H4 (cell line): ENCODE results near the gene WDR41. TPM values are rescaled to one million over a fixed set of nuclear protein-coding genes. Genes with fewer than 3 reads are reported as not detected.
"Not testable (repeated sequence)": the region's sequence is repeated elsewhere in the genome, so short reads cannot be mapped to it uniquely, and the experiment has no call there.

ENCODE experiments used
- DNase-seq: peaks from one replicate; pipeline ENCODE4 v3.0.0-alpha.2; 2015; ENCODE audit warnings: low spot score
- total RNA-seq: library from RNA; depleted of rRNA; stranded (reverse); fragments of >200 nt; shearing (Covaris generic); gene quantifications from 2 replicates; pipeline ENCODE4 v1.2.3, GENCODE V29; 2014; rRNA removed

WDR41 gene, protein sequence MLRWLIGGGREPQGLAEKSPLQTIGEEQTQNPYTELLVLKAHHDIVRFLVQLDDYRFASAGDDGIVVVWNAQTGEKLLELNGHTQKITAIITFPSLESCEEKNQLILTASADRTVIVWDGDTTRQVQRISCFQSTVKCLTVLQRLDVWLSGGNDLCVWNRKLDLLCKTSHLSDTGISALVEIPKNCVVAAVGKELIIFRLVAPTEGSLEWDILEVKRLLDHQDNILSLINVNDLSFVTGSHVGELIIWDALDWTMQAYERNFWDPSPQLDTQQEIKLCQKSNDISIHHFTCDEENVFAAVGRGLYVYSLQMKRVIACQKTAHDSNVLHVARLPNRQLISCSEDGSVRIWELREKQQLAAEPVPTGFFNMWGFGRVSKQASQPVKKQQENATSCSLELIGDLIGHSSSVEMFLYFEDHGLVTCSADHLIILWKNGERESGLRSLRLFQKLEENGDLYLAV
- total RNA-seq, result 110 and 115 TPM in 2 replicates

DNA sequence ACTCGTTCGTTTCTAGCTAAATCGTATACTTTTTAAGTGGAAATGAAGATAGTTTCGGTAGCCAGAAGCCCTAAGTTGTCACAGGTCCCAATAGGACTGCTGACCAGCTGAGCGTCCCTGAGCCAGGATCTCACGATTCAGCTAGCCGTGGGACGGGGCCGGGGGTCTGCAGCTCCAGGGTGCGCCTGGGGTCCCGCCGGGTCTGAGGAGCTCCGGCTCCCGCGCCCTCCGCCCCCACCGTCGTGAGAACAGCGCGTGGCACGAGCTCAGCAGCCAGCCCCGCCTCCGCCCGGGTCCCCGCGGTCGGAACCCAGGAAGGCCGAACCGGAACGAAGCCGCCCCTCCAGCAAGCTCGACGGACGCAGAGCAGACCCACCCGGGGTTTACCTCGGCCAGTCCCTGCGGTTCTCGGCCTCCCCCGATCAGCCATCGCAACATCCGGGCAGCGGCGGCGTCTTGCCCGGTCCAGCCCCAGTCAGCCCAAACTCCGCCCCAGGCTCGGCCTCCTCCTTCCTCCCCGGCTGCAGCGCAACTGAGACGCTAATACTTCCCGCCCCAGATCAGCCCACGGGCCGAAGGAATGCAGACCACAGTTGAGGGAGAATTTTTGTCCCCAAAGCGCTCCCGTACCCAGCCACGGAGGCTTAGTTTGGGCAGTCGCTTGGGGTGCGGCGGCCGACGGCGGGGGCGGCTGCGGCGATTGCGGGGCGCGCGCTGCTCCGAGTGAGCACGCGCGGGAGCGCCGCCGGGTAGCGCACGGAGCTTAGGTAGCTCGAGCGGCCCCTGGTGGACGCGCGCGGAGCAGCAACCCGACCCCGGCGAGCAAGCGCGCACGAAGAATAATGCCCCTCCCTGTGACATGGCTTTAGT is at the start of gene WDR41:
Gene WDR41 (minus strand): TSS at position 534 of the 870 bp plus-strand sequence. CDS start 96 bp downstream, at position 438.
- peak; percentile 93 for DNase-seq

GRCh38 chr5:77531297-77531696 is 39.2 kb upstream of the WDR41 start:
- DNase-seq, result no peak

- DNase-seq, result peak; percentile 5
Measured at GRCh38 chr5:77518304-77518703, 26.2 kb upstream of the WDR41 start.

GRCh38 chr5:77514457-77514856 is 22.3 kb upstream of the WDR41 start:
- no peak for DNase-seq

DNA sequence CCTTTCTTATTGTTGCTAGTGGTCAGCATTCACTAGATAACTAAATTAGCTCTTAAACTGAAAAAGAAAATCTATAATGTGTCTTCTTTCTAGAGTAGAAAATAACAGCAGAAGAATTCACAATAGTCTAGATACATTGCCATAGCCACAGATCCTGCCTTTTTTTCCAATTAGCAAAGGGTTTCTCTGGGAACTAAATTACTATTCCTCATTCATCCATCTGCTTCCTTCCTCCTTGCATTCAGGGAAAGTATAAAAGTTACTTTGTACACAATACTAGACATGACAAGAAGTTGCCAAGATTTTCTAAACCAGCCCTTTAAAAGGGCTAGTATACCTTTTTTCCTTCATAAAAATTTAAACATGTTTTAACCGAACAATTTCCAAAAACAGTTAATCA is 21.2 kb upstream of the WDR41 start:
- no peak for DNase-seq

DNA sequence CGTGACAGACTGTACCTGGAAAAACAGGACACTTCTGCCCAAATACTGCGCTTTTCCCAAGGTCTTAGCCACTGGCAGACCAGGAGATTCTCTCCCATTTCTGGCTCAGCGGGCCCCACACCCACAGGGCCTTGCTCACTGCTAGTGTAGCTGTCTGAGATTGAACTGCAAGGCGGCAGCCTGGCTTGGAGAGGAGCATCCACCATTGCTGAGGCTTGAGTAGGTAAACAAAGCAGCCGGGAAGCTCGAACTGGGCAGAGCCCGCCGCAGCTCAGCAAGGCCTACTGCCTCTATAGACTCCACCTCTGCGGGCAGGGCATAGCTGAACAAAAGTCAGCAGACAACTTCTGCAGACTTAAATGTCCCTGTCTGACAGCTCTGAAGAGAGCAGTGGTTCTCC is 9.0 kb upstream of the WDR41 start:
- DNase-seq, result not testable (repeated sequence)

GRCh38 chr5:77499973-77500372 is 7.9 kb upstream of the WDR41 start:
- DNase-seq, result no peak

GRCh38 chr5:77499441-77499840 is 7.3 kb upstream of the WDR41 start:
- DNase-seq, result no peak

DNA sequence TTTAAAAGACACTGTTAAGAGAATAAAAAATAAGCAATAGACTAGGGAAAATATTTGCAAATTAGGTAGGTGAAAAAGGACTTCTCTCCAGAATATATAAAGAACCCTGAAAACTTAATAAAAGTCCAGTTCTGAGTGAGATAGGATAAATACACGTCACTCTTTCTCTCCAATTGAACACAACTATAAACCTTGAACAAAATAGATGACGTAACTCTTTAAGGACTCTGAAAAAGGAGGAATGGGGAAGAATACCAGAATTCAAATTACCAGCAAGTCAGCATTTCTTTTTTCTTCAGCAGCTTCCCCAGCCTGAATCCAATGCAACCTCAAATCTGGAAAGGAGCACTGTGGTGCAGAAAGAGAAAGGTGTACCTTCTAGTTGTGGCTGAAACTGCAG is 6.8 kb upstream of the WDR41 start:
- DNase-seq, result no peak

- no peak for DNase-seq
Measured at GRCh38 chr5:77494935-77495334, 2.8 kb upstream of the WDR41 start.

GRCh38 chr5:77492653-77493000 is 511 bp upstream of the WDR41 start:
- no peak for DNase-seq

GRCh38 chr5:77490741-77491344 is 1.3 kb downstream of the WDR41 start:
- not testable (repeated sequence) for DNase-seq

DNA sequence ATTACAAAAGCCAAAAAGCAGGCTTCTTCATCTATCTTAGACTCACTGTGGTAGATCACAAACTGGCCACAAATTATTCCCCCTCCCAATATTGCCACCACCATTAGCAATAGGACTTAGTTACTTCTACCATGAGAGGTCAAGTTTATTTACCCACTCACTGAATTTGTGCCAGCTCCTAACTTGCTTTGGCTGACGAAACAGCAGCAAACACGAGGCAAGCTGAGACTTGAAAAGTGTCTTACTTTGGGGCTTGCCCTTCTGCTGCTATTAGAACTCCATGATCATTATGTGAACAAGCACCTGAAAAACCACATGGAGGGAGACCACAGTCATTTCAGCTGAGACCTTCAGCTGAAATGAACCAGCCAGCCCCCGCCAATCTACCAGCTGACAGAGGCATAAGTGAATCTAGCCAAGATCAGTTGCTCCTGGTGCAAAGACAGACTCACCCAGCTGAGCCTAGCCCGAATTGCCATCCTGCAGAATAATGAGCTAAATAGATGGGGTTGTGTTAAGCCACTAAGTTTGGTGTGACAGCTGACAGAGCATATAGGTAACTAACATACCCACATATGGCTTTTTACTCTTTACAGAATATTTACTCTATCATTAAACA is 5.7 kb downstream of the WDR41 start:
- no peak for DNase-seq

DNA sequence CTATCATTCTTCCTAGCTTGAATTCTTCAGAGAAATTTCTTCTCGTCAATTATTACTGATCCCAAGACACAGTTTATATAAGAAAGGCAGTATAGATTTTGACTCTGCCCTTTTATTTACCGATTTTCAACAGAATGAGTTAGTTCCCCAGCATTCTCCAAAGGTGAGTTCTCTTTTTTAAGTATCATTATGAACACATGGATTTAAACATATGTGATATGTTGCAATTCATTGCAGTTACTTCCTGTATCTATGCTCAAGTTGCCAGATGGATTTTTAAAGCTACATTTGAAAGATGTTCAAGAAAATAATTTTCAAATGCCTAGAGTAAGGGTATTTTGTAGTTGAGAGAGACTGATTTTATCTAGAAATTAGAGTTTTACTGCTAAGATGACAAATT is 8.4 kb downstream of the WDR41 start:
- no peak for DNase-seq

DNA sequence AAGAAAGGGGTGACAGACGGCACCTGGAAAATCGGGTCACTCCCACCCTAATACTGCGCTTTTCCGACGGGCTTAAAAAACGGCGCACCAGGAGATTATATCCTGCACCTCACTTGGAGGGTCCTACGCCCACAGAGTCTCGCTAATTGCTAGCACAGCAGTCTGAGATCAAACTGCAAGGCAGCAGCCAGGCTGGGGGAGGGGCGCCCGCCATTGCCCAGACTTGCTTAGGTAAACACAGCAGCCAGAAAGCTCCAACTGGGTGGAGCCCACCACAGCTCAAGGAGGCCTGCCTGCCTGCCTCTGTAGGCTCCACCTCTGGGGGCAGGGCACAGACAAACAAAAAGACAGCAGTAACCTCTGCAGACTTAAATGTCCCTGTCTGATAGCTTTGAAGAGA is 17.1 kb downstream of the WDR41 start:
- not testable (repeated sequence) for DNase-seq

DNA sequence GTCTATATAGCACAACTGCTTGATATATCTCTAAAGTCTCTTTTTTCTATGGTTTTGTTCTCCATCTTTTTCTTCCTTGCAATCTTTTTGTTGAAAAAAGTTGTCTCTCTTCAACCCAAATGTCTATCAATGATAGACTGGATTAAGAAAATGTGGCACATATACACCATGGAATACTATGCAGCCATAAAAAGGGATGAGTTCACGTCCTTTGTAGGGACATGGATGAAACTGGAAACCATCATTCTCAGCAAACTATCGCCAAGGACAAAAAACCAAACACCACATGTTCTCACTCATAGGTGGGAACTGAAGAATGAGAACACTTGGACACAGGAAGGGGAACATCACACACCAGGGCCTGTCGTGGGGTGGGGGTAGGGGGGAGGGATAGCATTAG is 23.2 kb downstream of the WDR41 start:
- not testable (repeated sequence) for DNase-seq

DNA sequence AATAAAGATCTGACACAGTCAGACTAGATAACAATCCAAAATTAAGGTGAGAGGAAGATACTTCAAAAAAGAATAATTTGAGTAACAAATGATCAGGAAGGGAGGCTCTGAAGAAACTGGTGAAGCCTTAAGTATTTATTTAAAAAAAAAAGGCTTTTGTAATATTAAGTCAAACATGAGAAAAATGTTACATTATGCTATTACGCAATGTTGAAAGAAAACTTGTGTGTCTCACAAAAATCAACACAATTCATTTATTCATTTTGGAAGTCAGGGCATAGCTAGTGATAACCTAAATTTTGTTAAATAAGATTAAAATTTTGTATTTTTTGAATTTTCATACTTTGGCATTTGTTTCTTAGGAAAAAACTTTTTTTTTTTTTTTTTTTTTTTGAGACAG is 28.2 kb downstream of the WDR41 start:
- DNase-seq, result no peak

- no peak for DNase-seq
Measured at GRCh38 chr5:77461287-77461686, 30.8 kb downstream of the WDR41 start.

DNA sequence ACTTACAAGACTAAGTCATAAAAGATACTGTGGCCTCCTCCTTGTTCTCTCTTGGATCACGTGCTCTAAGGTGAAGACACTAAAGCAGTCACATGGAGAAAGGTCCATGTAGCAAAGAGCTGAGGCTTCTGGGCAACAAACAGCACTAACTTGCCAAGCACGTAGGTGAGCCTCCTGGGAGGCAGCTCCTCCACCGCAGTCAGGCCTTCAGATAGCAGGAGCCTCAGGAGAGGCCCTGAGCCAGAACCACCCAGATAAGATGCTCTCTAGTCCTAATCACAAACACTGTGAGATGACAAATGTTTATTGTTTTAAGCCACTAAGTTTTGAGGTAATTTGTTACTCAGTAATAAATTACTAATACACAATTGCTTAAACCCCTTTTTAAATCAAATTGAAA is 38.0 kb downstream of the WDR41 start:
- DNase-seq, result no peak

GRCh38 chr5:77452351-77452750 is 39.8 kb downstream of the WDR41 start:
- DNase-seq, result no peak

- no peak for DNase-seq
Measured at GRCh38 chr5:77449981-77450380, 42.1 kb downstream of the WDR41 start.

- no peak for DNase-seq
Measured at GRCh38 chr5:77449277-77449676, 42.8 kb downstream of the WDR41 start.
